Right atrium auricular region (tissue), 2 donors: ENCODE results near the gene PSME3. TPM values are rescaled to one million over a fixed set of nuclear protein-coding genes. Genes with fewer than 3 reads are reported as not detected.
"Not testable (repeated sequence)": the region's sequence is repeated elsewhere in the genome, so short reads cannot be mapped to it uniquely, and the experiment has no call there.

ENCODE experiments used
- DNase-seq: peaks from one replicate; pipeline ENCODE4 v3.0.0-alpha.2; 2019; ENCODE audit warnings: low spot score
- H3K27ac ChIP-seq, 2 donors: fragments of 200-600 bp; sonication (generic); 1 replicate in 1 of 2; 2 replicates in 1 of 2; pipeline ENCODE4 v1.5.1; 2016 to 2019
- H3K27me3 ChIP-seq, 2 donors: fragments of 200-600 bp; sonication (generic); one replicate each; pipeline versions ENCODE4 v1.5.1 to v1.6.0; 2017 to 2019
- H3K36me3 ChIP-seq: fragments of 200-600 bp; sonication (generic); one replicate; pipeline ENCODE4 v1.5.1; 2016
- H3K4me1 ChIP-seq, 2 donors: fragments of 200-600 bp; sonication (generic); one replicate each; pipeline versions ENCODE4 v1.5.1 to v1.6.0; 2017 to 2019
- H3K4me3 ChIP-seq, 2 donors: fragments of 200-600 bp; sonication (generic); 1 replicate in 1 of 2; 2 replicates in 1 of 2; pipeline ENCODE4 v1.5.1; 2017 to 2019; ENCODE audit warnings: mild to moderate bottlenecking in 1 of 2, moderate library complexity in 1 of 2
- H3K9me3 ChIP-seq, 2 donors: fragments of 200-600 bp; sonication (generic); one replicate each; pipeline ENCODE4 v1.5.1; 2019
- total RNA-seq, 2 donors: library from RNA; depleted of rRNA; stranded (reverse); fragments of >200 nt; gene quantifications; one replicate each; pipeline ENCODE4 v1.1.0, GENCODE V29; 2016
- TF ChIP-seq, protein P1 (sequence below), 2 donors: fragments of 200-600 bp; sonication (generic); IDR thresholded peaks; one replicate each; pipeline ENCODE4 v1.5.1; 2019; ENCODE audit warnings: antibody characterized with exemption in 2 of 2

Gene PSME3
- total RNA-seq, 2 donors from 2014 or later = 63.8 to 66.1 TPM

GRCh38 chr17:42853597-42853967, 20.4 kb downstream of the PSME3 start:
- no peak for DNase-seq
- Histone ChIP-seq H3K9me3 (no peaks in the 10 kb centered on the region), H3K36me3 (no peaks in the 10 kb centered on the region), H3K4me1 (peaks cover 0 to 14% of the 10 kb centered on the region in 2 donors), H3K27me3 (no peaks in the 10 kb centered on the region), H3K4me3 (peak overlapping the region; percentile 23 to 42), H3K27ac (peak overlapping the region in 1 of 2 donors; percentile 65)
- TF ChIP-seq, protein P1, sequence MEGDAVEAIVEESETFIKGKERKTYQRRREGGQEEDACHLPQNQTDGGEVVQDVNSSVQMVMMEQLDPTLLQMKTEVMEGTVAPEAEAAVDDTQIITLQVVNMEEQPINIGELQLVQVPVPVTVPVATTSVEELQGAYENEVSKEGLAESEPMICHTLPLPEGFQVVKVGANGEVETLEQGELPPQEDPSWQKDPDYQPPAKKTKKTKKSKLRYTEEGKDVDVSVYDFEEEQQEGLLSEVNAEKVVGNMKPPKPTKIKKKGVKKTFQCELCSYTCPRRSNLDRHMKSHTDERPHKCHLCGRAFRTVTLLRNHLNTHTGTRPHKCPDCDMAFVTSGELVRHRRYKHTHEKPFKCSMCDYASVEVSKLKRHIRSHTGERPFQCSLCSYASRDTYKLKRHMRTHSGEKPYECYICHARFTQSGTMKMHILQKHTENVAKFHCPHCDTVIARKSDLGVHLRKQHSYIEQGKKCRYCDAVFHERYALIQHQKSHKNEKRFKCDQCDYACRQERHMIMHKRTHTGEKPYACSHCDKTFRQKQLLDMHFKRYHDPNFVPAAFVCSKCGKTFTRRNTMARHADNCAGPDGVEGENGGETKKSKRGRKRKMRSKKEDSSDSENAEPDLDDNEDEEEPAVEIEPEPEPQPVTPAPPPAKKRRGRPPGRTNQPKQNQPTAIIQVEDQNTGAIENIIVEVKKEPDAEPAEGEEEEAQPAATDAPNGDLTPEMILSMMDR (IDR thresholded peaks at IDR 0.05) = no peak

- peaks cover 0 to 14% of the 10 kb centered on the region in 2 donors for H3K4me1 ChIP-seq
- TF ChIP-seq, protein P1 (IDR thresholded peaks at IDR 0.05) = no peak
These were observed 21.0 kb downstream of the PSME3 start for GRCh38 chr17:42853968-42854790.

DNA sequence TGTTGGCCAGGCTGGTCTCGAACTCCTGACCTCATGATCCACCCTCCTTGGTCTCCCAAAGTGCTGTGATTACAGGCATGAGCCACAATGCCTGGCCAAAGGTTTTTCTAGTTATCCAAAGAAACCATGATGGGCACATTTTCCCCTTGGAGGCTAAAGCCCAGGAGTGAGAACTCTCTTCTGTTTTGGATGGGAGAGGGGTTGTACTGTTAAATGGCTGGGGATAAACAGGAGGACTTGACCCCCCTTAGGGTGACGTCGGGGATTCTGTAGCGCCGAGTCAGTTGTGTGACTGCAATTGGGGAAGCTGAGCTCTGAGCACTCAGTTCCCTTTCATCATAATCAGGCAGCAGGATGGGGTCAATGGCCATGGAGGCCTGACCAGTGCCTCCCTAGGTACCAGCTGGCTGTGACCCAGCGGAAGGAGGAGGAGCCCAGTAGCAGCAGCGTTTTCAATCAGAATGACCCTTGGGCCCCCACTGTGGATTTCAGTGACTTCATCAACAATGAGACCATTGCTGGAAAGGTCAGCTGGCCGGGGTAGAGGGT, 21.9 kb downstream of the PSME3 start:
- peaks cover 0 to 7% of the 10 kb centered on the region in 2 donors for H3K4me1 ChIP-seq
- H3K9me3 ChIP-seq = no peaks in the 10 kb centered on the region
- H3K36me3 ChIP-seq = no peaks in the 10 kb centered on the region
- no peaks in the 10 kb centered on the region for H3K27me3 ChIP-seq
- no peak for DNase-seq
- TF ChIP-seq, protein P1 (IDR thresholded peaks at IDR 0.05) = no peak
- H3K4me3 ChIP-seq = no peak overlapping the region
- H3K27ac ChIP-seq = no peak overlapping the region

More at GRCh38 chr17:42853968-42854790, 21.0 kb downstream of the PSME3 start:
- no peak for DNase-seq
- Histone ChIP-seq H3K9me3 (no peaks in the 10 kb centered on the region), H3K27me3 (no peaks in the 10 kb centered on the region), H3K27ac (no peak overlapping the region), H3K36me3 (no peaks in the 10 kb centered on the region), H3K4me3 (peak overlapping the region in 1 of 2 donors; percentile 42)

DNA sequence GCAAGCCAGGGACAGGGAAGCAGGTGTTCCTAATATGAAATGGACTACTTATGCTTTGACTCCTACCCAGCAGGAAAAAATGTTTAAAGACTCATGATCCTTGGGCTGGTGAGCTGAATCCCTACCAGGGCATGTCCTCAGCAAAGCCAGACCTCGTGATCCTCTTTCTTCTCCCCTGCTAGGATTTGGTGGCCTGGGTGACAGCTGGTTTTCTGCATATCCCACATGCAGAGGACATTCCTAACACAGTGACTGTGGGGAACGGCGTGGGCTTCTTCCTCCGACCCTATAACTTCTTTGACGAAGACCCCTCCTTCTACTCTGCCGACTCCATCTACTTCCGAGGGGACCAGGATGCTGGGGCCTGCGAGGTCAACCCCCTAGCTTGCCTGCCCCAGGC, 22.9 kb downstream of the PSME3 start:
- H3K27ac ChIP-seq, H3K4me3 ChIP-seq, H3K27me3 ChIP-seq: not testable (repeated sequence)

GRCh38 chr17:42856516-42856915, 23.3 kb downstream of the PSME3 start:
- not testable (repeated sequence) for H3K9me3 ChIP-seq, H3K27ac ChIP-seq, H3K4me3 ChIP-seq, DNase-seq, H3K36me3 ChIP-seq, H3K4me1 ChIP-seq, H3K27me3 ChIP-seq

More for the DNA sequence above, 22.9 kb downstream of the PSME3 start:
- not testable (repeated sequence) for H3K4me1 ChIP-seq, H3K9me3 ChIP-seq, H3K36me3 ChIP-seq, DNase-seq

DNA sequence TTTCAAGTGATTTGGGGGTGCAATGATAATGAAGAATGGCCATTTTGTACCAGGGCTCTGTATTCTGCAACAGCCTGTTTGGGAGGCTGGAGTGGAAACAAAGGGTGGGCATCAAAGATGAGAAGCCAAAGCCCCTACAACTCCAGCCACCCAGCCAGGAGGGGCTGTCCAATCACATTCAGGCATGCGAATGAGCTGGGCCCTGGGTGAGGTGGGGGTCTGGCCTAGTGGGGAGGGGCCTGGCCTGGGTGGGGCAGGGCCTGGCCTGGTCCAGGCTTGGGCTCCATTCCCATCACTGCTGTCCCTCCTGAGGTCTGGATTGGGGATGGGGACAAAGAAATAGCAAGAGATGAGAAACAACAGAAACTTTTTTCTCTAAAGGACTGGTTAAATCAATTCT, 24.2 kb downstream of the PSME3 start:
- H3K27ac ChIP-seq = no peak overlapping the region
- H3K9me3 ChIP-seq = no peaks in the 10 kb centered on the region
- no peak for DNase-seq
- TF ChIP-seq, protein P1 (IDR thresholded peaks at IDR 0.05) = no peak
- H3K4me3 ChIP-seq = no peak overlapping the region
- no peaks in the 10 kb centered on the region for H3K36me3 ChIP-seq
- H3K4me1 ChIP-seq = no peaks in the 10 kb centered on the region
- H3K27me3 ChIP-seq = no peaks in the 10 kb centered on the region
